DND-41 (cell line): ENCODE results near the gene DNAJC30.
"Not testable (repeated sequence)": the region's sequence is repeated elsewhere in the genome, so short reads cannot be mapped to it uniquely, and the experiment has no call there.

ENCODE experiments used
- CTCF ChIP-seq: IDR thresholded peaks from 2 replicates; pipeline ENCODE4 v1.5.1; 2012; ENCODE audit warnings: borderline replicate concordance, low read length, moderate library complexity, mild to moderate bottlenecking; ENCODE audit not compliant: poor library complexity, severe bottlenecking; ENCODE audit errors: extremely low read depth
- EZH2 ChIP-seq: IDR thresholded peaks from 3 replicates; pipeline ENCODE4 v1.6.1; 2012; ENCODE audit warnings: borderline replicate concordance, low read depth, mild to moderate bottlenecking, moderate library complexity, low read length, inconsistent platforms; ENCODE audit not compliant: severe bottlenecking

- not testable (repeated sequence) for TF ChIP-seq EZH2, CTCF
Observed at GRCh38 chr7:73720443-73720842, 37.2 kb upstream of the DNAJC30 start.
